ENCODE measurements around the gene SRGAP2C.
"Not testable (repeated sequence)": the region's sequence is repeated elsewhere in the genome, so short reads cannot be mapped to it uniquely, and the experiment has no call there.

SRGAP2C gene

GRCh38 chr1:121337958-121338357 lies 153.2 kb downstream of the SRGAP2C start:
- not testable (repeated sequence) for DNase-seq (ENCODE audit: low spot score)

- DNase-seq (ENCODE audit: low spot score), result not testable (repeated sequence)
Measured at GRCh38 chr1:121339611-121340010, 154.8 kb downstream of the SRGAP2C start.

GRCh38 chr1:121343311-121343906 lies 158.6 kb downstream of the SRGAP2C start:
- not testable (repeated sequence) for DNase-seq (ENCODE audit: low spot score)

- DNase-seq (ENCODE audit: low spot score), result not testable (repeated sequence)
Measured at GRCh38 chr1:121344355-121344754, 159.6 kb downstream of the SRGAP2C start.

GRCh38 chr1:121346654-121347053 lies 161.9 kb downstream of the SRGAP2C start:
- DNase-seq (ENCODE audit: low spot score), result not testable (repeated sequence)

- not testable (repeated sequence) for DNase-seq (ENCODE audit: low spot score)
Measured at GRCh38 chr1:121347476-121347875, 162.7 kb downstream of the SRGAP2C start.

- not testable (repeated sequence) for DNase-seq (ENCODE audit: low spot score)
Measured at GRCh38 chr1:121348115-121348514, 163.3 kb downstream of the SRGAP2C start.

- DNase-seq (ENCODE audit: low spot score), result not testable (repeated sequence)
Measured at GRCh38 chr1:121349332-121349967, 164.7 kb downstream of the SRGAP2C start.

- not testable (repeated sequence) for DNase-seq (ENCODE audit: low spot score)
Measured at GRCh38 chr1:121355711-121356420, 171.1 kb downstream of the SRGAP2C start.

GRCh38 chr1:121356819-121357218 lies 172.0 kb downstream of the SRGAP2C start:
- DNase-seq (ENCODE audit: low spot score), result not testable (repeated sequence)

GRCh38 chr1:121360531-121360930 lies 175.8 kb downstream of the SRGAP2C start:
- not testable (repeated sequence) for DNase-seq (ENCODE audit: low spot score)

GRCh38 chr1:121361451-121362233 lies 176.9 kb downstream of the SRGAP2C start:
- not testable (repeated sequence) for DNase-seq (ENCODE audit: low spot score)

GRCh38 chr1:121362234-121362883 lies 177.6 kb downstream of the SRGAP2C start:
- DNase-seq (ENCODE audit: low spot score), result not testable (repeated sequence)

- not testable (repeated sequence) for DNase-seq (ENCODE audit: low spot score)
Measured at GRCh38 chr1:121365316-121365715, 180.5 kb downstream of the SRGAP2C start.

- not testable (repeated sequence) for DNase-seq (ENCODE audit: low spot score)
Measured at GRCh38 chr1:121365723-121366122, 180.9 kb downstream of the SRGAP2C start.

- not testable (repeated sequence) for DNase-seq (ENCODE audit: low spot score)
Measured at GRCh38 chr1:121366171-121366570, 181.4 kb downstream of the SRGAP2C start.

- not testable (repeated sequence) for DNase-seq (ENCODE audit: low spot score)
Measured at GRCh38 chr1:121368910-121369309, 184.1 kb downstream of the SRGAP2C start.

GRCh38 chr1:121369959-121370358 lies 185.2 kb downstream of the SRGAP2C start:
- not testable (repeated sequence) for DNase-seq (ENCODE audit: low spot score)

- not testable (repeated sequence) for DNase-seq (ENCODE audit: low spot score)
Measured at GRCh38 chr1:121374851-121375367, 190.1 kb downstream of the SRGAP2C start.

- not testable (repeated sequence) for DNase-seq (ENCODE audit: low spot score)
Measured at GRCh38 chr1:121376986-121377385, 192.2 kb downstream of the SRGAP2C start.

GRCh38 chr1:121378757-121379156 lies 194.0 kb downstream of the SRGAP2C start:
- DNase-seq (ENCODE audit: low spot score), result not testable (repeated sequence)

Data from AG08395 (cell line).